Skeletal muscle tissue (tissue), 4 donors: ENCODE results near the gene DCHS1. TPM values are rescaled to one million over a fixed set of nuclear protein-coding genes. Genes with fewer than 3 reads are reported as not detected.
"Not testable (repeated sequence)": the region's sequence is repeated elsewhere in the genome, so short reads cannot be mapped to it uniquely, and the experiment has no call there.

Experiments
- H3K27ac ChIP-seq: one replicate; pipeline ENCODE4 v1.7.0; 2013; ENCODE audit warnings: mild to moderate bottlenecking, low read depth, low read length, inconsistent platforms
- H3K27me3 ChIP-seq, 3 donors: one replicate each; pipeline ENCODE4 v1.7.0; 2013; ENCODE audit warnings: low read length in 3 of 3; ENCODE audit not compliant: control insufficient read depth in 3 of 3, insufficient read depth in 3 of 3
- H3K36me3 ChIP-seq, 3 donors: one replicate each; pipeline ENCODE4 v1.7.0; 2013; ENCODE audit warnings: low read length in 3 of 3; ENCODE audit not compliant: control insufficient read depth in 3 of 3, insufficient read depth in 3 of 3
- H3K4me1 ChIP-seq, 3 donors: one replicate each; pipeline ENCODE4 v1.7.0; 2013; ENCODE audit warnings: low read length in 3 of 3, mild to moderate bottlenecking in 3 of 3; ENCODE audit not compliant: control insufficient read depth in 3 of 3, insufficient read depth in 3 of 3
- H3K4me3 ChIP-seq, 3 donors: one replicate each; pipeline ENCODE4 v1.7.0; 2013; ENCODE audit warnings: low read length in 3 of 3
- H3K9ac ChIP-seq, 3 donors: one replicate each; pipeline ENCODE4 v1.7.0; 2013; ENCODE audit warnings: low read length in 3 of 3, mild to moderate bottlenecking in 3 of 3, moderate library complexity in 2 of 3, low read depth in 1 of 3
- H3K9me3 ChIP-seq, 3 donors: one replicate each; pipeline ENCODE4 v1.7.0; 2013; ENCODE audit warnings: low read length in 3 of 3; ENCODE audit not compliant: control insufficient read depth in 3 of 3
- total RNA-seq: library from RNA; depleted of rRNA; stranded (reverse); fragments of >200 nt; gene quantifications from one replicate; pipeline ENCODE4 v1.2.3, GENCODE V29; 2014
- donor health status: Osteomylitis.

DCHS1 gene
- total RNA-seq: 39.1 TPM

- Histone ChIP-seq H3K4me1 (peaks cover 3 to 19% (median 11%) of the 10 kb centered on the region in 3 donors), H3K9ac (peak within 1 kb of the TSS; percentile 51 to 70 (median 54)), H3K36me3 (no peaks in the 10 kb centered on the region), H3K27ac (peak within 1 kb of the TSS; percentile 64), H3K4me3 (peak within 1 kb of the TSS; percentile 57 to 73 (median 65)), H3K9me3 (no peaks in the 10 kb centered on the region), H3K27me3 (peaks cover 10 to 35% (median 22%) of the 10 kb centered on the region in 3 donors)
Observed at GRCh38 chr11:6655790-6656583, at the start of gene DCHS1. DCHS1 (minus strand) TSS chr11:6655809; CDS start chr11:6641613, 14,196 bp downstream.

GRCh38 chr11:6703247-6704063, 47.8 kb upstream of the DCHS1 start:
- Histone ChIP-seq H3K4me3 (no peak overlapping the region), H3K9ac (no peak overlapping the region), H3K9me3 (no peaks in the 10 kb centered on the region), H3K36me3 (no peaks in the 10 kb centered on the region), H3K4me1 (peaks cover 0 to 2% (median 0%) of the 10 kb centered on the region in 3 donors), H3K27ac (no peak overlapping the region), H3K27me3 (no peaks in the 10 kb centered on the region)

GRCh38 chr11:6701955-6702354, 46.3 kb upstream of the DCHS1 start:
- H3K36me3 ChIP-seq, H3K4me1 ChIP-seq, H3K27me3 ChIP-seq, H3K9me3 ChIP-seq, H3K4me3 ChIP-seq, H3K9ac ChIP-seq, H3K27ac ChIP-seq: not testable (repeated sequence)

- no peaks in the 10 kb centered on the region for H3K9me3 ChIP-seq
- peaks cover 7 to 16% (median 11%) of the 10 kb centered on the region in 3 donors for H3K4me1 ChIP-seq
- no peaks in the 10 kb centered on the region for H3K36me3 ChIP-seq
- H3K27ac ChIP-seq: peak overlapping the region; percentile 51
- H3K4me3 ChIP-seq: no peak overlapping the region
- no peak overlapping the region for H3K9ac ChIP-seq
- H3K27me3 ChIP-seq: no peaks in the 10 kb centered on the region
Observed at GRCh38 chr11:6695377-6695776, 39.8 kb upstream of the DCHS1 start.

GRCh38 chr11:6694229-6694535, 38.6 kb upstream of the DCHS1 start:
- no peaks in the 10 kb centered on the region for H3K36me3 ChIP-seq
- no peak overlapping the region for H3K27ac ChIP-seq
- H3K9ac ChIP-seq: no peak overlapping the region
- no peaks in the 10 kb centered on the region for H3K27me3 ChIP-seq
- no peaks in the 10 kb centered on the region for H3K9me3 ChIP-seq
- H3K4me1 ChIP-seq: peaks cover 7 to 16% (median 11%) of the 10 kb centered on the region in 3 donors
- no peak overlapping the region for H3K4me3 ChIP-seq

- H3K36me3 ChIP-seq: no peaks in the 10 kb centered on the region
- no peak overlapping the region for H3K27ac ChIP-seq
- H3K4me1 ChIP-seq: peaks cover 7 to 16% (median 11%) of the 10 kb centered on the region in 3 donors
- no peaks in the 10 kb centered on the region for H3K27me3 ChIP-seq
- no peak overlapping the region for H3K4me3 ChIP-seq
- no peak overlapping the region for H3K9ac ChIP-seq
- no peaks in the 10 kb centered on the region for H3K9me3 ChIP-seq
Observed at GRCh38 chr11:6693342-6694228, 38.0 kb upstream of the DCHS1 start.

GRCh38 chr11:6692128-6692527, 36.5 kb upstream of the DCHS1 start:
- Histone ChIP-seq H3K9ac (no peak overlapping the region), H3K36me3 (no peaks in the 10 kb centered on the region), H3K4me3 (no peak overlapping the region), H3K27me3 (no peaks in the 10 kb centered on the region), H3K4me1 (peaks cover 7 to 16% (median 11%) of the 10 kb centered on the region in 3 donors), H3K9me3 (no peaks in the 10 kb centered on the region), H3K27ac (no peak overlapping the region)

GRCh38 chr11:6690431-6691132, 35.0 kb upstream of the DCHS1 start:
- H3K4me1 ChIP-seq: peaks cover 7 to 12% (median 10%) of the 10 kb centered on the region in 3 donors
- not testable (repeated sequence) for H3K9ac ChIP-seq, H3K27ac ChIP-seq, H3K4me3 ChIP-seq, H3K27me3 ChIP-seq, H3K36me3 ChIP-seq, H3K9me3 ChIP-seq

GRCh38 chr11:6687876-6688275, 32.3 kb upstream of the DCHS1 start:
- Histone ChIP-seq H3K4me3 (no peak overlapping the region), H3K4me1 (peaks cover 0 to 2% (median 0%) of the 10 kb centered on the region in 3 donors), H3K27me3 (no peaks in the 10 kb centered on the region), H3K9me3 (no peaks in the 10 kb centered on the region), H3K27ac (no peak overlapping the region), H3K36me3 (no peaks in the 10 kb centered on the region), H3K9ac (no peak overlapping the region)
